Germinal center (tissue), 1 donor: Measurements from ENCODE around the gene WNT1.

ENCODE experiments used
- DNase-seq: peaks from one replicate; pipeline ENCODE4 v3.0.0; 2012; ENCODE audit warnings: mixed read lengths, low spot score

WNT1 gene

GRCh38 chr12:49000346-49000745 is 22.2 kb downstream of the WNT1 start:
- no peak for DNase-seq

- DNase-seq, result no peak
These were observed 30.8 kb downstream of the WNT1 start for GRCh38 chr12:49008943-49009342.

GRCh38 chr12:49010092-49010668 is 32.1 kb downstream of the WNT1 start:
- no peak for DNase-seq

GRCh38 chr12:49012739-49013138 is 34.6 kb downstream of the WNT1 start:
- no peak for DNase-seq

- DNase-seq, result no peak
These were observed 35.3 kb downstream of the WNT1 start for GRCh38 chr12:49013428-49013827.

- DNase-seq, result no peak
These were observed 36.4 kb downstream of the WNT1 start for GRCh38 chr12:49014547-49014946.

GRCh38 chr12:49015196-49015595 is 37.1 kb downstream of the WNT1 start:
- no peak for DNase-seq

- DNase-seq, result no peak
These were observed 39.8 kb downstream of the WNT1 start for GRCh38 chr12:49017891-49018260.

- peak; percentile 97 for DNase-seq
These were observed 40.4 kb downstream of the WNT1 start, which contains the start of gene PRKAG1 for GRCh38 chr12:49018261-49019119. Gene PRKAG1 (minus strand): TSS chr12:49018776. CDS start chr12:49018740, 36 bp downstream.

GRCh38 chr12:49019120-49019430 is 41.0 kb downstream of the WNT1 start:
- DNase-seq, result no peak

GRCh38 chr12:49019443-49020324 is 41.6 kb downstream of the WNT1 start:
- DNase-seq, result peak; percentile 85

- DNase-seq, result no peak
These were observed 42.3 kb downstream of the WNT1 start for GRCh38 chr12:49020441-49020840.

GRCh38 chr12:49021292-49021915 is 43.3 kb downstream of the WNT1 start:
- DNase-seq, result no peak

GRCh38 chr12:49022558-49023178 is 44.5 kb downstream of the WNT1 start:
- no peak for DNase-seq

GRCh38 chr12:49023812-49024211 is 45.7 kb downstream of the WNT1 start:
- DNase-seq, result no peak

- no peak for DNase-seq
These were observed 46.4 kb downstream of the WNT1 start for GRCh38 chr12:49024543-49024942.

- no peak for DNase-seq
These were observed 47.3 kb downstream of the WNT1 start for GRCh38 chr12:49025463-49025862.

GRCh38 chr12:49026101-49026500 is 48.0 kb downstream of the WNT1 start:
- no peak for DNase-seq

- DNase-seq, result no peak
These were observed 48.8 kb downstream of the WNT1 start for GRCh38 chr12:49026678-49027480.

GRCh38 chr12:49027846-49028555 is 49.9 kb downstream of the WNT1 start:
- no peak for DNase-seq
